ENCODE results near the gene NUMBL. TPM values are rescaled to one million over a fixed set of nuclear protein-coding genes. Genes with fewer than 3 reads are reported as not detected.

NUMBL gene
- total RNA-seq, 4 donors from 2014 or later = 11.2 to 45.8 (median 36.0) TPM

DNA sequence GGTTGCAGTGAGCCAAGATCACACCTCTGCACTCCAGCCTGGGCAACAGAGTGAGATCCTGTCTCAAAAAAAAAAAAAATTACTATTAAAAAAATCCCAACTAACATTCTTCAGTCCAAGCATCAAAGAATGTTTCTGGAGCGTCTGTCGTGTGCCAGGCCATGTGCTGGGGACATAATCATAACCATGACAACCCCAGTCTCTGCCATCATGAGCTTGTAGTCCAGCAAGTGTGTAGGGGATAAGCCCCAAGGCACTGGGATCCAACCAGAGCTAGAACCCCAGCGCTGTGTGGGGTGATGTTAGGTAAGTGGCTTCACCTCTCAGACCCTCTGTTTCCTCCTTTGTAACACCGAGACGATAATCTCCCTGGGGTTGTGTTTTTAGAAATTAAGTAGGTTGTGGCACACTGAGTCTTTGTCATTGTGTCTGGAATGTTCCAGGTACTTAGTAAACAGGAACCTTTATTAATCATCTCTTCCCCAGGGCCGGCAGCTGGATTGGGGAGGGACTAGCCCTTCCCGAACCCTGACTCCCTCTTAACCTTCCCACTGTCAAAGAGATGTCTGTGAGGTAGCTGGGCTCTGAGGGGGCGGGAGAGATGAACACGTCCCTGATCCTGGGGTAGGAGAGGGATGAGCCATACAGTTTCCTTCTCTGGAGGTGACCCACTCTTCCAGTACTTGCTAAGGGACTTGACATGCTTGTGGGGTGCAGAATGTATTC, 31.6 kb upstream of the NUMBL start:
- no peak for TF ChIP-seq POLR2A (IDR thresholded peaks at IDR 0.05)
- TF ChIP-seq, protein P1, sequence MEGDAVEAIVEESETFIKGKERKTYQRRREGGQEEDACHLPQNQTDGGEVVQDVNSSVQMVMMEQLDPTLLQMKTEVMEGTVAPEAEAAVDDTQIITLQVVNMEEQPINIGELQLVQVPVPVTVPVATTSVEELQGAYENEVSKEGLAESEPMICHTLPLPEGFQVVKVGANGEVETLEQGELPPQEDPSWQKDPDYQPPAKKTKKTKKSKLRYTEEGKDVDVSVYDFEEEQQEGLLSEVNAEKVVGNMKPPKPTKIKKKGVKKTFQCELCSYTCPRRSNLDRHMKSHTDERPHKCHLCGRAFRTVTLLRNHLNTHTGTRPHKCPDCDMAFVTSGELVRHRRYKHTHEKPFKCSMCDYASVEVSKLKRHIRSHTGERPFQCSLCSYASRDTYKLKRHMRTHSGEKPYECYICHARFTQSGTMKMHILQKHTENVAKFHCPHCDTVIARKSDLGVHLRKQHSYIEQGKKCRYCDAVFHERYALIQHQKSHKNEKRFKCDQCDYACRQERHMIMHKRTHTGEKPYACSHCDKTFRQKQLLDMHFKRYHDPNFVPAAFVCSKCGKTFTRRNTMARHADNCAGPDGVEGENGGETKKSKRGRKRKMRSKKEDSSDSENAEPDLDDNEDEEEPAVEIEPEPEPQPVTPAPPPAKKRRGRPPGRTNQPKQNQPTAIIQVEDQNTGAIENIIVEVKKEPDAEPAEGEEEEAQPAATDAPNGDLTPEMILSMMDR (IDR thresholded peaks at IDR 0.05) = no peak
- DNase-seq (ENCODE audit: low spot score in 2 of 2) = no peak
- intact Hi-C loops (cut with DNase I; ENCODE audit: low total_unique reads) = no loop called here
- WGBS, 2 donors = 43 to 61% methylated on average over 9 of the region's 9 CpGs
- H3K4me3 ChIP-seq (ENCODE audit: low read depth, poor library complexity, severe bottlenecking) = no peak overlapping the region

DNA sequence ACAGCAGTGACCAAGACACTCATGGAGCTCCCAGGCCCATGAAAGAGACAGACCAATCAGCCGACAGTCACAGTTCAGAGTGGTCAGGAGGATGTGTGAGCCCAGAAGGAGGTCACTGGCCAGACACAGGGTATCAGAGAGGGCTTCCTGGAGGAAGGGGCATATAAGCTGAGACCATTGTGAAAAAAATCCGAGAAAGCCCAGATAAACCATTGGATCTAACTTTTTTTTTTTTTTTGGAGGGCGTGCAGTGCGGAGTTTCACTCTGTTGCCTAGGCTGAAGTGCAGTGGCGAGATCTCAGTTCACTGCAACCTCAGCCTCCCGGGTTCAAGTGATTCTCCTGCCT, 30.7 kb upstream of the NUMBL start:
- no peak overlapping the region for H3K4me3 ChIP-seq (ENCODE audit: low read depth, poor library complexity, severe bottlenecking)
- DNase-seq (ENCODE audit: low spot score in 2 of 2) = no peak
- TF ChIP-seq POLR2A (IDR thresholded peaks at IDR 0.05) = no peak
- TF ChIP-seq, protein P1 (IDR thresholded peaks at IDR 0.05) = no peak
- intact Hi-C loops (cut with DNase I; ENCODE audit: low total_unique reads) = no loop called here
- WGBS, 2 donors = 93 to 94% methylated on average over 6 of the region's 6 CpGs

DNA sequence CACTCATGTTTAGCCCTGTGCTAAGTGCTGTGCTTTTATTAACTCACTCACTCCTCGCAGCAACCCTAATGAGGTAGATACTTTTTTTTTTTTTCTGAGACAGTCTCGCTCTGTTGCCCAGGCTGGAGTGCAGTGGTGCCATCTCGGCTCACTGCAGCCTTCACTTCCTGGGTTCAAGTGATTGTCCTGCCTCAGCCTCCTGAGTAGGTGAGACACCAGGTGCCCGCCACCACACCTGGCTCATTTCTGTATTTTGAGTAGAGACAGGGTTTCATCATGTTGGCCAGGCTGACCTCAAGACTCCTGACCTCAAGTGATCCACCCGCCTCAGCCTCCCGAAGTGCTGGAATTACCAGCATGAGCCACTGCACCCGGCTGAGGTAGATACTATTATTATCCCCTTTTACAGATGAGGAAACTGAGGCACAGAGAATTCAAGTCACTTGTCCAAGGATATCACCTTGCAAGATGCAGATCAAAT, 29.0 kb upstream of the NUMBL start:
- DNase-seq (ENCODE audit: low spot score in 2 of 2) = no peak
- TF ChIP-seq, protein P1 (IDR thresholded peaks at IDR 0.05) = no peak
- no peak for TF ChIP-seq POLR2A (IDR thresholded peaks at IDR 0.05)
- intact Hi-C loops (cut with DNase I; ENCODE audit: low total_unique reads) = no loop called here
- H3K4me3 ChIP-seq (ENCODE audit: low read depth, poor library complexity, severe bottlenecking) = peak overlapping the region; percentile 79
- 27 to 38% methylated on average over 7 of the region's 7 CpGs for WGBS, 2 donors

DNA sequence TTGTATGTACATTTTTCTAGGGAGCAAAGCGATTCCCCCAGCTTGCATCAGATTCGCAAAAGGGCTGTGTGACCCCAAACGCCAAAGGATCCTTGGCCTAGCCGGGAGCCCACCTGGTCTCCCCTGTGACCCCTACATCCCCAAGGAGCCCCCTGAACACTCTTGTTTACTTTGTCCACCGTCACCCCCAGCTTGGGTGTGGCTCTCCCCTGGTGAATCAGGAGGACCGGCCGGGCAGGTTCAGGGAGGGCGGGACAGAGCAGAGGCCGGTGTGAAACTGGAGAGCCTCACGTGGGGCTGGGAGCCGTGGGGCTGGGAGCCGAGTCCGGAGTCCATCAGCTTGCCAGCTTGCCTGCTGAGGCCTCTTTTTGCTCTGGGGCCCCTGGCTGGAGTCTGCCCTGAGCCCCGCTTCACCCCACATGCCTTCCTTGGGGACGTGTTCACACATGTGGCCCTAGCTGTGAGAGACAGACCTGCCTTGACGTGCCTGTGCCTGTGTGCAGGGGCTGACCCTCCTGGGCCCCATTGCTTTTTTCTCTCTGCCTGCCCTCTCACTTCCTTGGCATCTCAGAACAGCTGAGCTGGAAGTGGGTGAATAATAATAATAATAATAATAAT, 28.4 kb upstream of the NUMBL start:
- WGBS, 2 donors = 4 to 10% methylated on average over 13 to 16 of the region's 16 CpGs
- no peak for TF ChIP-seq POLR2A (IDR thresholded peaks at IDR 0.05)
- TF ChIP-seq, protein P1 (IDR thresholded peaks at IDR 0.05) = no peak
- peak overlapping the region; percentile 79 for H3K4me3 ChIP-seq (ENCODE audit: low read depth, poor library complexity, severe bottlenecking)
- DNase-seq (ENCODE audit: low spot score in 2 of 2) = peak; percentile 78 to 95
- intact Hi-C loops (cut with DNase I; ENCODE audit: low total_unique reads) = no loop called here

DNA sequence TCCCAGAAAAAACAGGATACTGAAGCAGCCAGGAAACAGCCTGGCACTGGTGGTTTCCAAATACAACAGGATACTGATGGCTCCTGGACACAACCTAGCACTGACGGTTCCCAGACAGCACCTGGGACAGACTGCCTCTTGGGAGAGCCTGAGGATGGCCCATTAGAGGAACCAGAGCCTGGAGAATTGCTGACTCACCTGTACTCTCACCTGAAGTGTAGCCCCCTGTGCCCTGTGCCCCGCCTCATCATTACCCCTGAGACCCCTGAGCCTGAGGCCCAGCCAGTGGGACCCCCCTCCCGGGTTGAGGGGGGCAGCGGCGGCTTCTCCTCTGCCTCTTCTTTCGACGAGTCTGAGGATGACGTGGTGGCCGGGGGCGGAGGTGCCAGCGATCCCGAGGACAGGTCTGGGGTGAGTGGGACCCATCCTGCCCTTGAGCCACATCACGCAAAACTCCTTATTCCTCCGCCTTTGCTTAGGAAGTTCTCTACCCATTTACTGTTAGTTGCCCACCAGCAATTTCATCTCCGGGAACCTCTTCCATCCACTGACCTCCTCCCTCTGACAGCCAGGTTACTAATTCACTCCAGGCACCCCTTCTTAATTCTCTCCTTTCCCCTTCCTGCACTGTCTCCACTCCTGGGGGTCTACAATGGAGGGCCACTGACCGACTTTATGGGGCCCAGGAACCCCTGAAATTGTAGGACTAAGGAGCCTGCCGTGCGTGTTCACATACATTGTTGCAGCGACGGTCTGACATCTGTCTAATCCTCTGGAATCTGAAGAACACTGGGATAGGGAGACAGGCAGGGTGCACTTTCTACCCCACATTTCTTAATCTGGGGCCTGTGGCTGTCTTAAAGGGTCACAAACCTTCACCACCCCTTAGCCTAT, 27.7 kb upstream of the NUMBL start:
- peak; percentile 59 to 90 for DNase-seq (ENCODE audit: low spot score in 2 of 2)
- intact Hi-C loops (cut with DNase I; ENCODE audit: low total_unique reads) = no loop called here
- H3K4me3 ChIP-seq (ENCODE audit: low read depth, poor library complexity, severe bottlenecking) = peak overlapping the region; percentile 79
- WGBS, 2 donors = 15 to 33% methylated on average over 18 to 20 of the region's 20 CpGs
- TF ChIP-seq, protein P1 (IDR thresholded peaks at IDR 0.05) = no peak
- TF ChIP-seq POLR2A (IDR thresholded peaks at IDR 0.05) = no peak
